Activated CD4-positive, alpha-beta T cell treated with anti-CD3 and anti-CD28 coated beads for 4 hours (primary cell): ENCODE data around the gene DHRS13.
"Not testable (repeated sequence)": the region's sequence is repeated elsewhere in the genome, so short reads cannot be mapped to it uniquely, and the experiment has no call there.

Source experiments
- DNase-seq, 2 donors: peaks; one replicate each; pipeline ENCODE4 v3.0.0-alpha.2; 2020

Gene DHRS13

DNA sequence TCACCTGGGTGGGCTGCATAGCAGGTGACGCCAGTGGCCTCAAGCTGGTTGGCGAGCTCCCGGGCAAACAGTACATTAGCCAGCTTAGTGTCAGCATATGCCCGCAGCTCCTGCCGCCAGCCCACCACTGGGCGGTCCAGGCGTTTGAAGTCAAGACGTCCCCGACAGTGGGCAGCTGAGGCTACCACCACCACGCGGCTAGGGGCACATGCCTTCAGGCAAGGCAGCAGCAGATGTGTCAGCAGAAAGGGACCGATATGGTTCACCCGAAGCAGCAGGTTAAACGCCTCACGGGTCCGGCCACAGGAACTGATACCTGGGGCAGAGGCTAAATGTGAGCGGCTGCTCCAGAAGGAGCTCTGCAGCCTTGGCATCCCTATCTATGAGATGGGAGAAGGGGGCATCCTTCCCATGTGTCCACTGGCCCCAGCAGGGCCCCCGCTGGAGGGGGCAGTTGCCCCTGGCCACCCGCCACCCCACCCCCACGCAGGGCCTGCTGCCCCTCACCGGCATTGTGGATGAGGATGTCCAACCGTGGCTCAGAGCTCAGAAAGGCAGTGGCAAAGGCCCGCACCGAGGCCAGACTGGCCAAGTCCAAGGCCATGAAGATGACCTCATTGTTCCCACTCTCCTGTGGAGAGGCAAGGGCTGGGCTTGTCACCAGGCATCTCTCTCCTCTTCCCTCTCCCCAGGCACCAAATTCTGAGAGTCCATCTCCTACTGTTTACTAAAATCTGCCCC is 1.7 kb downstream of the DHRS13 start:
- no peak for DNase-seq

DNA sequence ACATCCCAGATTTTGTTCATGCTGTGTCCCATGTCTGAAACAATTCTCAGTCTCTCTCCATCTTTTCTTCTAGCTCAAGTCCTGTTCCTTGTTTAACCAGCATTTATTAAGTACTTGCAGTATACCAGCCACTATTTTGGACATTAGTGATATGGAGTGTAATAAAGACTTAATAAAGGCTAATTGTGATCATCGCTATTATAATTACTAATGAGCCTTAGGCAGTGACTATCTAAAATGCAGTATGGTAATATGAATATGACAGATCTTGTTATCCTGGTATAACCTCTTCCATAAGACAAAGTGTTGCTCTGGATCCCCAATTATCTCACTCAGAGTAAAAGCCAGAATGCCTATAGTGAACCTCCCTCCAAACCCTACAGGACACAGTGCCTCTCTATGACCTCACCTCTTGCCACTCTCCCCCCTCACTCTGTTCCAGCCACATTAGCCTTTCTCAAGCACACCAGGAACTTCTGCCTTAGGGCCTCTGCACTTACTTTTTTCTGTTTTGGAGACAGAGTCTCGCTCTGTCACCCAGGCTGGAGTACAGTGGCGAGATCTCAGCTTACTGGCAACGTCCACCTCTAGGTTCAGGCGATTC is 3.6 kb downstream of the DHRS13 start:
- DNase-seq: no peak

DNA sequence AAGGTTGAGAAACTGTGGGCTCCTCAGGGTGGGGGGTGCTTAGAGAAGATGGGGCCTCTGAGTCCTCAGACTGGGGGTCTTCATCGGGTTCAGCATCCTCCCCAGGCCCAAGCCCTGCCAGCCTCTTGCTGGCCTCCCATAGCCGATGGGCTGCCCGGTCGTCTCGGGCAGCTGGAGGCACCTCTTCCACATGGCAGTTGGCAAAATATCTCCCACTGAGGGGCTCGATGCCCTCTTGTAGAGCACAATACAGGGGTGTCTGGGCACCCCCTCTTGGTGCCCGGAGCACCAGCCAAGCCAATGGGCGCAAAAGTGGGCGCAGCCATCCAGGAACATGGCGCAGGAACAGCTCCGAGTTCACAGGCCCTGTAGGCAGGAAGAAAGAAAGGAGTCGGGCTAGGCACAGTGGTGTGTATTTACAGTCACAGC is 4.3 kb downstream of the DHRS13 start:
- no peak for DNase-seq

DNA sequence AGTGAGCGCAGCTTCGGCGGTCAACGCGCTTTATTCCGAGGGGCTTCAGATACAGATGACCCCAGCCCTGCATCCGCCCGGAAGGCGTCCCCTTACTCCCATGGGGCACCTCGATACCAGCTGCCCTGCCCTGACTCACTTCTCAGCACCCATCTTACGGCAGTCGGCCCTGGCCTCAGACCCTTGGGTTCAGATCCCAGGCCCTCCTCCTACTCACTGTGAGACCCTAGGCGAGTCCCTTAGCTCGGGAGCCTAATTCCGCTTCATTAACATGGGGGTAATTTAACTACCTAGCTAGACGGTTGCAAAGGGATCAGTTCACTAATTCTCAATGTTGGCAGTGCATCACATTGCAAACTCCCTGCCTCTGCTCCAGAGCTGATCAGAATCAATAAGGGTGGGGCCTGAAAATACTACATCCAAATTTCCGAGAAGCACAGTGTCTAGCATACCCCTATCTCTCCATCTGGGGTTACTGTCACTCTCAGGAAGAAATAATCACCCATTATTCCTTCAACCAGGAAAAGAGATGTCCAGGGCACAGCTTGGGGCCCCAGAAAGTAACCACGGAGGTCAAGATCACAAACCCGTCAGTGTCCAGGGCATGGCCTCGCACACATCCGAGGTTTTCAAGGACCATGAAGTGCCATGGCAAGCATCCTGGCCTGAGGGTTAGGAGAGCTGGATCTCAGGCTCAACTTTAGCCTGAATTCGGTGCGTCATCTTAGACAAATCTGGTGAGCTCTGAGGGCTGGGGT is 4.9 kb downstream of the DHRS13 start:
- DNase-seq: no peak

DNA sequence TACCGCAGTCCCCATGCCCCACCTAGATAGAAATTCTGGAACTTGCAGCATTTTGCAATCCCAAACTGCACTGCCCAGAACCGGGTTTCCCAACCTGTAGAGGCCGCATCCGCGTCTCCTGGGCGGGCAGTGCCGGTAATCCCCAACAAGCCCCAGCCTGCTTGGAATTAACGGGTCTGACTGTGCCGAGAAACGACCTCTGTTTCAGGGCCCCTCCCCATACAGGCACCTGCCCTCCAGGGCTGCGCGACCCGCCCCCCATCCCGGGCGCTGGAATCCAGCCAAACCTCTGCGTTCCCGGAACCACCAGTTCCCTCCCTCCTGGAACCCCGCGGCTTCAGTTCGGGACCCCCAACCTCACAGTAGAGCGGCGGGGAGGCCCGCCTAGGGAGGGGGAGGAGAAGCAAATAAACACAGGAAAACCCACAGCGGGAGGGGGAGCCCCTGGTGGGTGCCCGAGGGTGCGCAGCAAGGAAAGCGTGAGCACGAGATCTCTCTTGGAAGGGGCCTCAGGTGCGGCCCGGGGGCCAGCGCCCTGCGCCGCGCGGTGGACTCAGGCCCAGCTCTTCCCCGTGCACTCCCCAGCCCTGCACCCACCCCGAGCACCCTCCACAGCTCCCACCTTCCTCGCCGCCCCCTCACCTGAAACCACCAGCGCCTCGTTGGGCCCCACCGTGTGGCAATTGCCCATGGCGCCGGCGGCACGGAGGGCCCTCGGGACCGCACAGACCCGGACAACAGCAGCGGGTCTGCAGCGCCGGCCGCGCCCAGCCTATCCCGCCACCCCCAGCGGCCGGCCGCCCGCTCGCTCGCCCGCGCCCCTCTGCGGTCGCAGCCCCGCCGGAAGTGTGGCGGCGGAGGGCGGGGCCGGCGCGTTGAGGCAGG is 5.8 kb downstream of the DHRS13 start, which contains the start of gene FLOT2:
Gene FLOT2, minus strand, starts transcription at position 850 of the 885 bp plus-strand sequence. Its CDS starts 159 bp downstream, at position 691.
- peak; percentile 57 to 61 for DNase-seq

DNA sequence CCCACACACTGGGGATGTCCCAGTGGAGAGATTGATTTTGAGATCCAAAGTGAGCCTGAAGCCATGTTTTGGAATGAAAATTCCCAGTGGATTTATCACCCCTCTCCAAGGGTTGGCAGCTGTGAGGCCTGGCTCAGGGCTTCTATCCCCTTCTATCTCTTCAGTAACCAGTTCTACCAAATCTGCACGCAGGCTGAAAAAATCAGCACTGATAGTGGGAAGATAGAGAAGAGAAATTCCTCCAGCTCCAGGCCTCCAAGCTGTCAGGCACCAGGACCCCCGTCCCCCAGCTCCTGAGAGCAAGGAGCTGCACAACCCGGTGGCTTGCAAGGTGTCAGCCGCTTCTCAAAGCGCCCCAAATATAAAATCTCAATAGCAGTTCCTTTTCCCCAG is 6.4 kb downstream of the DHRS13 start:
- DNase-seq: no peak

DNA sequence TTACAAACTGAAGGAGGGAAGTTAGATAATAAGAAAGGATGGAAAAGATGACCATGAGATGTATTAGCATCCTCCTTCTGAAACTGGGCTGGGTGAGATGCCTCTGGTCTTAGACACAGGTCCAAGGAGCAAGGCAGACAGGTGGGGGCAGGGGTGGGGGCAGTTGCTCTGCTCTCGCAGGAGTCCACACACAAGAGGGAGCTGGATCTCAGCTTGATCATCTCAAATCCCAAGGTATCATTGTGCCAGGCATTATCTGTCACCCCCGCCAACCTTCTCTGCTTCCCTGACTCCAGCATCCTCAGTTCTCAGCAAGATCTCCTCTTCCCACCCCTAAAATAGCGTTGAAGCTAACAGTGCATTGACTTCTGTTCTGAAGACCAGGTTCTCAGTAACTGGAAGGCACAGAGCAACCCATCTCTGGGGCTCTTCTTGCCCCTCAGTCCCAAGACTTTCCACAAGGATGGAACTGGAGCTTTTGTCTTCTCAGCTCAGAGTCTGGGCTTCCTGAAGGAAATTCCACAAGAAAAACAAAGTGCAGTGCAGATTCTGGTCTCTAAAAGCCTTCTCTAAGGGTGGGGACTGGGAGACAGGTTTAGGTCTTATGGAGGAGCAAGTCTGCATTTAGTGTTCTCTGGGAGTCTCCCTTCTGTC is 7.0 kb downstream of the DHRS13 start:
- no peak for DNase-seq

DNA sequence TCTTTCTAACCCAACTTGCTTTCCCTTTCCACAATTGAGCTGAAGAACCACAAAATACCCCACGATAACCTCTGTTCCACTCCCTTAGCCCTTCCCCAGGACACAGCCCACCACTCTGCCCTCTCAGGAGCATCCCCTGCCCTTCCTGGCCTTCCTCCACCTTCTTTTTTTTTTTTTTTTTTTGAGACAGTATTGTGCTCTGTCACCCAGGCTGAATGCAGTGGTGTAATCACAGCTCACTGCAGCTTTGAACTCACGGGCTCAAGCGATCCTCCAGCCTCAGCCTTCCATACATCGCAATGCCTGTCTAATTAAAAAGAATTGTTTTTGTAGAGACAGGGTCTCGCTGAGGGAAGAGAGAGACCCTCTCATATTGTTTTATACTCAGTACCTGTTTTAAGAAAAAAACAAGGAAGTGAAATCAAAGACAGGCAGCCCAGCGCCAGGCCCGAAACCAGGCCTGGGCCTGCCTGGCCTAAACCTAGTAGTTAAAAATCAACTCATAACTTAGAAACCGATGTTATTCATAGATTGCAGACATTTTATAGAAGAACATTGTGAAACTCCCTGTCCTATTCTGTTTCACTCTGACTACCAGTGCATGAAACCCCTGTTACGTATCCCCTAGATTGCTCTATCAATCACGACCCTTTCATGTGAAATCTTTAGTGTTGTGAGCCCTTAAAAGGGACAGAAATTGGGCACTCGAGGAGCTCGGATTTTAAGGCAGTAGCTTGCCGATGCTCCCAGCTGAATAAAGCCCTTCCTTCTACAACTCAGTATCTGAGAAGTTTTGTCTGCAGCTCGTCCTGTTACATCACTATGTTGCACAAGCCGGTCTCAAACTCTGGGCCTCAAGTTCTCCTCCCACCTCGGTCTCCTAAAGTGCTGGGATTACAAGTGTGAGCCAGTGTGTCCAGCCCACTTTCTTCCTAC is 9.4 kb downstream of the DHRS13 start:
- DNase-seq: not testable (repeated sequence)

DNA sequence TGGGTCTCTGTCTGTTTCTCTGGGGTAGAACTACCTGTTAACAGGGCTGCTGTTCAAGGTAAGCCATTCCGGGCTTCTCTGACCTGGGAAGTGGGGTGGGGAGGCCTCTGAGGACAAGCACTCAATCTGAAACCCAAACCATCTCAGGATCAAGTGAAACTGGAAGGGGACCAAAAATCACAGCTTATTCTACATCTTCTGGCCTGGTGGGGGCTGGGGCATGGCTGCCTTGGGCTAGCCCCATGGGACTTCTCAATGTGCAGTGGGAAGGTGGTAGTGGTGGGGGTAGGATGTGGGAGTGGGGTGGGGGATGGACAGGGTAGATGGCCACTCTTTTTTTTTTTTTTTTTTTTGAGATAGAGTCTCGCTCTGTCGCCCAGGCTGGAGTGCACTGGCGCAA is 10.9 kb downstream of the DHRS13 start:
- no peak for DNase-seq

DNA sequence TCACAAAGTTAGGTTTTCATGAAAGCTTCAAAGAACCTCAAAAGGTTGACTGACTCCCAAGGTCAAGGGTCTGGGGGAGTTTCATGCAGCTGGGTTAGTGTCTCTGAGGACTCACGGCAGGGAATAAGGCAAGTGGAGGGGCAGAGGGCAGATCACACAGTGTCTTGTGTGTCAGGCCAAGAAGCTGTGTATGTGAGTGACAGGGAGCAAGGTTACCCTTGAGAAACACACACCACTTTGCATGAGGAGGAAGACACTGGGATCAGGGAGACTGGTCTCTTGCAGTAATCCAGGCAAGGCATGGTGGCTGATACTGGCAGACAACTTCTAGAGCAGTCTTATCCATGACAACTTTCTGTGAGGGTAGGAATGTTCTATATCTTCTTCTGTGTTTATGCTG is 11.7 kb downstream of the DHRS13 start:
- DNase-seq: no peak

DNA sequence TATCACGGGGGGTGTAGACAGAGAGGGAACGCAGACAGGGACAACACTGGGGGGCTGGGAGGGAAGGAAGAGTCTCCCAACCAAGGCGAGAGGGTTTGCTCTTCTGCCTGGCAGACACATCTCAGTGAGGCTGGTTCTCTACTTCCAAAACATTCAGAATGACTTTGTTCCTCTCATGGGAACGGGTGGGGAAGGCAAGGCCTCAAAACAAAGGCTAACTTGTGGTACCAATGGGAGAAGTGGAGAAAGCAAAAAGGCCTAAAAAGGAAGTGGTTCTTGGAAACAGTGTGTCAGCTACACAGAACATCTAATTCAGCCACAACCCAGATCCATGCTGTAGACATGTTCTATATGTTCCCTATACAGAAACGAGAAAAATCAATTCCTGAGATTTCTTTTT is 12.9 kb downstream of the DHRS13 start:
- DNase-seq: no peak

DNA sequence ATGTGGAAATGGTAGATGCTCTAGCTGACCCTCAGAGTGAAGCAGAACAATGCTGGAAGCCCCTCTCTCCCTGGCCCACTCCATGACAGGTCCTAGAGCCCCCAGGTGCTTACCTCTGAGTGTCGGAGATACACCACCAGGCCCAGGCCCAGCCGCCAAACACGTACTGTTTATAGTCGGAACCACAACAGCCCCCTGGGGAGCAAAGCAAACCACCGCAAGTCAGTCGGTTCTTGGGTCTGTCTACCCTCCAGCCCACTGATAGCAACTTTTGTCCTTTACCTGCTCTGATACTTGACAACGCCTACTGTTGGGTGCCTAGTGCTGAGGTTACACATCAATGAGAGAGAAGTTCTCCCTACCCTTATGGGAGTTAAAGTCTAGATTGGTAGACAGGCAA is 14.0 kb downstream of the DHRS13 start:
- no peak for DNase-seq

DNA sequence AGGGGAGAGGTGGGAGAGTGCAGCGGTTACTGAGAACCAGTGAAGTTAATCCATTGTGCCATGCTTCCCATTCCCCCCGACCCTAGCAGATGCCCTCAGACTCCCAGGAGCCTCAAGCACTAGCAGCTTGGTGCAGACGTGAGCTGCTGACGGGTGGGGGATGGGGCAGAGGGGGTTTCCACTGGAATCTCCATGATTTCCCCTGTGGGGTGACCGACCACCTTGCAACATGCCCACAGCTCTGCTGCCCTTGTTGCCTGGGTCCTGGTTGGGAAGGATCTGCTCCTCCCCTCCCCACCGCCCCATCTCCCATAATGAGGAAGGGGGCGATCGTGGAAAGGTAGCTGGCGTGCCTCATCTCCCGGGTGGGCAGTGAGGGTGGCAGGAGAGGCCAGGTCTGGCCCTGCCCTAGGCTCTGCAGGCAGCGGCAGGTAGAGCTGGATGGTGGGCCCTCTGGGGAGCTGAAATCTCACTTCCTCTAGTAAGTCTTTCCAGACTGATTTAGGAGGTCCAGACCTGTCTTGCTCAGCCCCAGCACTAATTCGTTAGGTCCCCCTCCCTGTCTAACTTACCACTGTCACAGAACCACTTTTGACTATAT is 14.9 kb downstream of the DHRS13 start:
- no peak for DNase-seq

DNA sequence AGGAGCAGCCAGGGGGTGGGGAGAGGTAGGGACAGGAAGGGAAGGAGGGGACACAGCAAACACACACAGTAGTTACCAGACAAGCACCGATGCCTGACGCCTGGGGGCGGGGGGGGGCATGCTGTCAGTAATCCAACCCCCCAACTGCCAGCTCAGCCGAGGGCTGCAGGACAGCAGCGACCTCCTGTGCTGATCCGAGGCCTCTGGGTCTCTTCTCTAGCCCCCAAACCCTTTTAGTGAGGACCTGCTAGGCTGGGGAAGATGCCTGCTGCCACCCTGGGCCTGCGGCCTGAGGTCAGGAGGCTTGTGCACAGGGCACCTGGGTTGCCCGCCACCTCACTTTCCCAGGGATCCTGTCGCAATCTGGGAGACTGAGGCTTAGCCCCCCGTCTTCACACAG is 16.9 kb downstream of the DHRS13 start:
- no peak for DNase-seq

DNA sequence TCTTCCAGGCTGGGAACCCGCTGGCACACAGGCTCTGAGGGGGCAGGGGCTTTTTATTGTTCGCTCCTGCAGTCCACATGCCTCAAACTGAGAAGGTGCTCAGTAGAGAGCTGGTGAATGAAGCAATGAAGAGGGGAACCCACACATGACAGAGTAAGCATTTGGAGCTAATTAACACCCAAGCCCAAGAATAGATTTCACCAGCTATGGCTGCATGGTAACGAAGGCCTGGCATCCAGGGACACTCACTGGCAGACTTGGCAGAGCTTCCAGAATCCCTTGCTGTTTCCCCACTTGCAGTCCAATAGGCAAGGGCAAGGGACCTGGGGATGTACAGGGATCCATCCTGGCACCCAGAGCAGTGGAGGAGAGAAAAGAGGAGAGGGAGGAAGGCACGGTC is 17.5 kb downstream of the DHRS13 start:
- no peak for DNase-seq

DNA sequence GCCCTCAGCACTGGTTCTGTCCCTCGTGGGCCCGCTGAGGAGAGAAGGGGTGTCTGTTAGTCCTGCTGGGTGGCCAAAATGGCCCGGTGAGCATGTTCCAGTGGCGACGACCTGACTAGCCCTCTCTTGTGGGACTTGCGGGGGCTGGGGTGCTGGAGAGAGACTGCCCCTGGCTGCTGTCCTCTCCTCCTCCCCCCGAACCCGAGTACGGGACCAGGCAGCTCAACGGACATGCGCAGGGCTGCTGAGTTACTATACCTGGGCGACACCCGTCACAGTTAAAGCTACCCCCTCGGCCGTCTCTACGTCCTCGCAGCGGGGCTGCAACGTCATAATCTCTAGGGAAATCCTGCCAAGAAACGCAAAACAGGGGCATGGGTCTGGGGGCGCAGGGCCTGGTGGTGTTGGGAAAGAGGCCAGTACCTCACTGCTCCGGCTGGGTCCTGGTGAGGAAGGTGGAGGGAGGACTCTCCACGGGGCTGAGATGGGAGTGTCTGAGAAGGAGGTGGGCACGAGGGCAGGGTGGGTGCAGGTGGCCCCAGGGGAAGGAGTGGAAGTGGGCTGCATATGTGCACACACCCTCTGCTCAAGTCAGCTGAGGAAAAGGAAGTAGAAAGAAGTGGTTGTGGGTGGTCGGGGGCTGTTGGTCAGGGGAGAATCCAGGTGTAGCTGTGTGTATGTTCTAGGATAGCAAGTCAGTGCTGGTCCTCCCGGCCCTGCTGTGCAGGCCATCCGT is 18.7 kb downstream of the DHRS13 start:
- no peak for DNase-seq

DNA sequence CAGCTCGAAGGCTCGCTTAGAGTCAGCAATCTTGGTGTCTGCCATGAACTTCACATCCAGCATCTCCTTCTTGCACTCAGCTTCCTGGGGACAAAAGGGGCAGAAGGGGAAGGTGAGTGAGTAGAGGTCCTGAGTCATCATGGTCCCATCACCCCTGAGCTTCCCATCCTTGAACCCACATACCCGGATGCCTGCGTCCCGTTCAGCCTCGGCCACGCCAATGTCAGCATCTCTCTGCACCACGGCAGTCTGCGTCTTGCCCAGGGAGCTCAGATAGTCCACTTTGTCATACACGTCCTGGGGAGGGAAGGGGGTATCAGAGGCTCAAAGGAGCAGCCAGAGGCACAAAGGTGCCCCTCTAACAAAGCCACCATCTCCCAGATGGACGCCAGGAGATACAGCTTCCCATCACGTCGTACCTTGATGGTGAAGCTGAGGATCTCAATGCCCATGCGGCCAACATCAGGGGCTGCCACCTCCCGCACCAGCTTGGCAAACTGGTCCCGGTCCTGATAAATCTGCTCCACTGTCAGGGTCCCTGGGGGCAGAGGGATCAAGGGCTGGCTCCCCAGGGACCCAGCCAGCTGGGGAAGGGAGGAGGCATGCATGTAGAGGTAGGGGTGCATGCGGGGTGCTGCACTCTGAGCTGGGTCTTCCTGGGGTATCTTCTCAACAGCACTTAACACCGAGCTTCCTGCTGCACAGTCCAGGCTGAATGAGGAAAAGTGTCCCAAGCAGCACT is 20.6 kb downstream of the DHRS13 start:
- no peak for DNase-seq

DNA sequence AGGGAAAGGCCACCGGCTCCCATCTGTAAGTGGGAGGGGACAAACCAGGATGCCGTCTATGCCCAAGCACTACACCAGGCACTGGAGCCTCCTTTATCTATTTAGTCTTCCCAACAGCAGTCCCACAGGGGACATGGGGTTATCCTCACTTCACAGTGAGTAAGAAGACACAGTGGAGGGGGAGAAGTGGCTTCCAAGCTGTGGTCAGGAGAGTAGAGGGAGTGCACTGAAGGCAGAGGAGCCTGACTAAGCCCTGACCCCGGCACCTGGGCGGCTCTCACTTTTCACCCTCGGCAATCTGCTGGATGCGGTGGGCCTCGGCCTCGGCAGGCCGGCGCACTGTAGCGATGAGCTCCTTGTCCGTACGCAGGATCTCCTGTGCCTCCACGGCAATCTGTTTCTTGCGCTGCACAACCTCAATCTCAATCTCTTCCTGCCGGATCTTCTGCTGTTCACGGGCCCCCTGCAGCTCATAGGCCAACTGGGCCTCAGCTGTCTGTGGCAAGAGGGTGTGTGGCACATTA is 21.3 kb downstream of the DHRS13 start:
- no peak for DNase-seq

DNA sequence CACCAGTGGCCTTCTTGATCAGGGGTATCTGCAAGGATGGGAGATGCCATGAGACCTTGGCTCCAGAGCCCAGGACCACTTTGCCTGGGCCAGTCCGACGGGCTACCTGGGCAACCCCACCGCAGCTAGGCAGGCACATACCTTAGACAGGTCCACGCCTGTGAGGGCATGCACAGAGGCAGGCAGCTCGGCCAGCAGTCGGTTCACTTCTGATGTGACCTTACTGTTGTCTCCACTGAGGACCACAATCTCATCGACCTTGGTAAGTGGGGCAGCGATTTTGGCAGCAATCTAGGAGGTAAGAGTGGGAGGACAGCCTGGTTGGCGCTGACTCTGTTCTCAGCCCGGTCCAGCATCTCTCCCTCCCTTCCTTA is 22.3 kb downstream of the DHRS13 start:
- DNase-seq: no peak
